ENCODE data around the gene TMEM88.

- no peak for TF ChIP-seq CTCF (IDR thresholded peaks at IDR 0.05)
- TF ChIP-seq POLR2A (IDR thresholded peaks at IDR 0.05) = no peak
These were observed 12.9 kb upstream of the TMEM88 start for GRCh38 chr17:7841915-7842379.
